HG02884 (cell line): ENCODE results near the gene ZDHHC9.
"Not testable (repeated sequence)": the region's sequence is repeated elsewhere in the genome, so short reads cannot be mapped to it uniquely, and the experiment has no call there.

Experiments
- ATAC-seq: cut with Tn5 transposase; IDR thresholded peaks from one replicate; pipeline ENCODE4 v1.9.1; 2021; ENCODE audit warnings: mild to moderate bottlenecking, moderate library complexity; ENCODE audit not compliant: unreplicated experiment

ZDHHC9 gene

GRCh38 chrX:129843459-129844306 is at the start of gene ZDHHC9:
Gene ZDHHC9 (minus strand): TSS chrX:129843886. CDS start chrX:129841945, 1,941 bp downstream.
- ATAC-seq: peak; percentile 99

- ATAC-seq: no peak
Measured at GRCh38 chrX:129877401-129877800, 33.7 kb upstream of the ZDHHC9 start.

- ATAC-seq: no peak
Measured at GRCh38 chrX:129876771-129877305, 33.2 kb upstream of the ZDHHC9 start.

GRCh38 chrX:129875669-129876068 is 32.0 kb upstream of the ZDHHC9 start:
- ATAC-seq: no peak

GRCh38 chrX:129872524-129872923 is 28.8 kb upstream of the ZDHHC9 start:
- ATAC-seq: no peak

- not testable (repeated sequence) for ATAC-seq
Measured at GRCh38 chrX:129866321-129866720, 22.6 kb upstream of the ZDHHC9 start.

GRCh38 chrX:129859134-129859533 is 15.4 kb upstream of the ZDHHC9 start:
- ATAC-seq: not testable (repeated sequence)

GRCh38 chrX:129851825-129852224 is 8.1 kb upstream of the ZDHHC9 start:
- not testable (repeated sequence) for ATAC-seq

GRCh38 chrX:129846716-129847115 is 3.0 kb upstream of the ZDHHC9 start:
- no peak for ATAC-seq

- ATAC-seq: no peak
Measured at GRCh38 chrX:129845616-129846190, 2.0 kb upstream of the ZDHHC9 start.

GRCh38 chrX:129843209-129843458 is 552 bp downstream of the ZDHHC9 start:
- no peak for ATAC-seq

- no peak for ATAC-seq
Measured at GRCh38 chrX:129842510-129843208, 1.0 kb downstream of the ZDHHC9 start.

- no peak for ATAC-seq
Measured at GRCh38 chrX:129840344-129840743, 3.3 kb downstream of the ZDHHC9 start.

- ATAC-seq: no peak
Measured at GRCh38 chrX:129836827-129837226, 6.9 kb downstream of the ZDHHC9 start.

GRCh38 chrX:129833153-129833990 is 10.3 kb downstream of the ZDHHC9 start:
- ATAC-seq: no peak

GRCh38 chrX:129831091-129831885 is 12.4 kb downstream of the ZDHHC9 start:
- no peak for ATAC-seq

- no peak for ATAC-seq
Measured at GRCh38 chrX:129830494-129830893, 13.2 kb downstream of the ZDHHC9 start.

- no peak for ATAC-seq
Measured at GRCh38 chrX:129825746-129826505, 17.8 kb downstream of the ZDHHC9 start.

- no peak for ATAC-seq
Measured at GRCh38 chrX:129824620-129825019, 19.1 kb downstream of the ZDHHC9 start.
